Effector CD8-positive, alpha-beta T cell (primary cell): Measurements from ENCODE around the gene ITIH3.

ENCODE experiments used
- DNase-seq: peaks from one replicate; lab custom pipeline; 2025; lab: John Stamatoyannopoulos, UW

ITIH3 gene

DNA sequence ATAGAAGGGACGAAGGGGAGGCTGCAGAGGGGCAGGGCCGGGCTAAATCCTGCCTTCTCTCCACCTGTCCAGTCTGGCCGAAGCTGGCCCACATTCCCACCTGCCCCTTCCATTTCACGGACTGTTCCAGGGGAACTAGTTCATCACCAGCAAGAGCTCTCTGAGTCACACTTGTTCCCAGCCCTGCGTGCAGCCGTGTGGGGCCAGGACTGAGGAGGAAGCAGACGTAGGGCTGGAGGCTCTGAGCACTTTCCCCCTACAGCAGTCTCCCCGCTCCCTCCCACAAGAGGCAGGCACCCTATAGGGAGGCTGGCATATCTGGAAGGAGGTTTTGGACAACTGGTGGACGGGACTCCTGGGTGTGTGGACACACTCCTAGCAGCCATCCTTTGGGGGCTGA, 32.8 kb downstream of the ITIH3 start:
- no peak for DNase-seq

DNA sequence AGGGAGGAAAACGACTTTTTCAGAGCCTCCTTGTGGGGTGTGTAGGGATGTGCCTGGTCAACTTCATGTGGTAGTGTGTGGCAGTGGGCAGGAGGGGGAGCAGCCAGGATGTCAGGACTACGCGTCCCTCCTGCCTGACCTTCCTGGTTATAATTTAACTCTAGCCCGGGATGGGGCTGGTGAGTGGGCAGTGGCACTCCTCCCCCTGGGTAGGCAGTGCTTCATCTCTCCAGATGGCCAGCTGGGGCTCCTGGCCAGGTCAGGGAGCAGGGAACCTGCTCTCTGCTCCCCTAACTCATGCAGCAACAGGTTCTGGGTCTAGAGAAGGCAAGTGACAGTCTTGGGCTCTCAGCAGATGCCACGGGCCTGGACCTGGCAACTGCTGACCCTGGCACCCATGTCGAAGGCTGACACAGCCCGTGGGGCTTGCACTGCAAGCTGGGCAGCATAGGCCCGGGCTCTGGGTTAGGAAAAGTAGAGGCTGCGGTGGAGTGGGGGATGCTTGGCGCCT, 33.3 kb downstream of the ITIH3 start:
- no peak for DNase-seq

DNA sequence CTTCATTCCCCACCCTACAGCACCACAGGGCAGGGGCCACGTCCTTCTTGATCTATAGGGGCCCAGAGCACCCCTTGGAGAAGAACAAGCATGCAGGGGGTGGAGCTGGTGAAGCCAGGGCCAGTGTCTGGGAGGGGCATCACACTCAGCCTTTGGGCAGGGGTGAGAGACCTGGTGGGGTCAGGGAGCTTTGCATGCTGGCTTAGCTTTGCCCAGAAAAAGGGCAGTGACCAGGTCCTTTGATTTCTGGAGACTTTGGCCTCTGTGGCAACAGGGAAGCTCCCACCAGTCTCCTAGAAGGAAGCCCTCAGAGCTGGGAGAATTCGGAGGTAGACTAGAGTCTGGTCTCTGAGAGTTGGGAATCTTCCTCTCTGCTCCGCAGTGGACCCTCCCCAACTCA, 34.9 kb downstream of the ITIH3 start:
- no peak for DNase-seq

DNA sequence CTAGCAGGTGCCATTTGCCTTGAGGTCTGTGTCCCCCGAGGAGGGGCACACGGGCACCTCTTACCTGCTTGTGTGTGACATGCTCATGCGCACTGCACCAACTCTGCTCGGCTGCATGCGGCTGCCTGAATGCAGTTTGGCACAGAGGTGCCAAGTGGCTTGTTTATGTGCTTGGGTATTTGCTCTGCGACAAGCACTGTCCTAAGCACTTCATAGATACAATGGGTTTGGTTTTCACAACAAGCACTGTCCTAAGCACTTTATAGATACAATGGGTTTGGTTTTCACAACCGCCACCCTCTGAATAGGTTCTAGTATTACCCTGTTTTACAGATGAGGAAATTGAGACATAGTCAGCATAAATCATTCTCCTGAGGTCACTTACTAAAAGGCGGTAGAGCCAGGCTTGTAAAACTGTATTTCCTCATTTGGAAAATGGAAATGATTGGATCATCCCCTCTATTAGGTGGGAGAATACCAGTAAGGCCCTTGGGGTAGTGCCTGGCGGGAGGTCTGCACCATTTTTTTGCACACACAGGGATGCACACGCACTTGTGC, 35.4 kb downstream of the ITIH3 start:
- no peak for DNase-seq

DNA sequence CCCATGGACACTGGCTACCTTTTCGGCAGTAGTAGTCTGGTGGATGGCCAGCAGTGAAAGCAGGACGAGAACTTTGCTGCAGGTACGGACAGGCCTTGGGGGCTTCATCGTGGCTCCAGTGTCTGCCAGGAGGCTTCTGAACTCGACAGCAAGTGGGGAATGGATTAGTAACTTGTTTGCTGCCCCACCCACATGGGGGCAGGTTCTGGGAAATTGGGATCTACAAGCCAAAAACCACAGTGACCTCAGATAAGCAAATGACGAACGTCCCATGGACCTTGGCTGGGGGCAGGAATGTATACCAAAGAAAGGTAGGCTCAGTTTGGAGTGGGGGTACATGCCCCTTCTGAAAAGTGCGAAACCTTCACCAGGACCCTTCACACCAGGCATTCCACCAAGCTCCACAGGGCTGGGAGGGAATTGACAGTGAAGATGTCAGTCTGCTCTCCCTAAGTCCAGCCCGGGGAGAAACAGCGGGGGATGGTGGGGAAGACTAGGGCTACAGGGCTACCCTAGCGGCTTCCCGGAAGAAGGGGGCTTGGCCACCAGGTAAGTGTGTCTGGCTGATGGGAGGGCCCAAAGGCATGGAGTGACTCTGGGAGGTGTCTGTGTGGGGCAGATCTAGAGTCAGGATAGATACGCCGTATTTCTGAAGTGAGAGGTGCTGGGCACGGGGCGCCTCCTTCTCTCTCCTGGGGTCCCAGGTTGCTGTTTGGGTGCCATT, 36.1 kb downstream of the ITIH3 start, which contains the start of gene ITIH4:
Gene ITIH4, minus strand, starts transcription at position 138 of the 724 bp plus-strand sequence. Its CDS starts 30 bp downstream, at position 108.
- DNase-seq, result no peak

DNA sequence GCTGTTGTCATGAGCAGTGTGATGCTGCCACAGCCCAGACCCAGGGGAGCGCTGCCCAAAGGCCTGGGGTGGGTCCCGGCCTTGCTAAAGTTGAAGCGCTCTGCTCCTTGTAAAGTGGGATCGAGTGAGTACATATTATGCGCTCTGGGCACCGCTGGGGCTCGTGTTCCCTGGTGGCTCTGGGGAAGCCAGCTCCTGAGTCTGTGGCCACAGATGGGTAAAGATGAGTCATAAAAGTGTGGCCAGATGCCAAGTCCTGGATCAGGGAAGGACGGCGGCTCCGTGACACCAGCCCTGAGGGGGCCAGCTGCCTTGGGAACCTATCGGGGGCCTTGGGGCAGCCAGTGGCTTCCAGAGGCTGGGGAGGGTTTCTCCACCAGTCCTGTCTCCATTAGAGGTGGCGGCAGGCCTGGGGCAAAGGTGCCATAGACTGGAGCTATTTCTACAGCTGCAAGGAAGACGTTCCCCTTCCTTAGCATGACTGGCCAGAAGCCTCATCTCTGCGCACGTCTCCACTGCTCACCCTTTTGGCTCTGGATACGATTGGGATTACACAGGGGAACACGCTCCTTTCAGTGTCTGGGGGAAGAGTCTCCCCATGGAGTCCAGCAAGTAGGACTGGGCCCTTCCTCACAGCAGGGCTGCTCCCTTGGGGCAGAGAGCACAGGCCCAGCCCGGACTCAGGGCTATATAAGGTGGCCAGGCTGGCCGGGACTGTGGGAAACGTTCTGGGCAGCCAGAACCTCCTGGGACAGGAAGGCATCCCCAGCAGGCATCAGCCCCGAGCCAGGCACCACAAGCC, 37.1 kb downstream of the ITIH3 start:
- no peak for DNase-seq

DNA sequence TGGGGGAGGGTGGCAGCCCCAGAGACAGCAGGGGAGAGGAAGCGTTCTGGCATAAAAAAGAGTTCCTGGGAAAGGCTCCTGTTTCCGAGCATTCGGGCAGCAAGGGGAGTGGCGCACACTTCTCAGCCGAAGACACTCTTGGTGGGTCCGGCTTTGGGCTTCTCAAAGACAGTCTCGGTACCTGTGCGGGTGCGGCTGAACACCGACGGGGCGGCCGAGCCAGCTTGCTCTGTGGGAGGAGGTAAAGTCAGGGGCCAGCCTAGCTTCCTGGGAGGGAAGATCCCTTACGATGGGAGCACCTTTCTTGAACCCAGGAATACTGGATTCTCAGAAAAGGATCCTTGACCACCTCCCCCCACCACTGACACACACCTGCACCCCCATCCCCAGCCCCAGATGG, 38.6 kb downstream of the ITIH3 start:
- no peak for DNase-seq

DNA sequence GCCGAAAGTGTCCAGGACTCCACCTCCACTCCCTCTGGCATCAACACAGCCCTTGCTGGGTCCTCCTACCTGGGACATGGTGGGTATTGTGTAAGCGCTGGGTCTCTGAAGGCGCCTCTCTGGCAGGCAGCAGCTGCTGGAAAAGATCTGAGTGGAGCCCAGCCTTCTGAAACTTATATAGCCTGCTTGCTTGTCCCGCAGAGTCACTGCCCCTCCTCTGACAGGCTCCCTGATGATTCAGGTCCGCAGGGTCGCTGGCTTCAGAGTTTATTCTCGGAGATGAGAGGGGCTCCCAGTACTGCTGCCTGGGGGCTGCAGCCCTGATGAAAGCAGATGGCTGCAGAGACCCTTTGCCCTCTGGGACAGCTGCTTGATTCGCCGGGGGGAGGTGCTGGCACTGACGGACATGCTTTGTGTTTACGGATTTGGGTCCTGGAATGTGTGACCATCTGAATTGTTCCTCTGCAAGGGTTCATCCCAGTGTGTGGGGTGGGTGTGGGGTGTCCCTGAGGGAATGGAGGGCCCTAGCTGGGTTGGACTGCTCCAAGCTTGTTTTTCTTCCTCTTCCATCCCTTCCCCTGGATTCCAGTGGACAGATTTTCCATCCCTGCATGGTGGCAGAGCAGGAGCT, 40.4 kb downstream of the ITIH3 start, which contains the start of gene MUSTN1:
Gene MUSTN1, minus strand, starts transcription at position 149 of the 631 bp plus-strand sequence. Its CDS starts 71 bp downstream, at position 78.
- DNase-seq, result no peak

DNA sequence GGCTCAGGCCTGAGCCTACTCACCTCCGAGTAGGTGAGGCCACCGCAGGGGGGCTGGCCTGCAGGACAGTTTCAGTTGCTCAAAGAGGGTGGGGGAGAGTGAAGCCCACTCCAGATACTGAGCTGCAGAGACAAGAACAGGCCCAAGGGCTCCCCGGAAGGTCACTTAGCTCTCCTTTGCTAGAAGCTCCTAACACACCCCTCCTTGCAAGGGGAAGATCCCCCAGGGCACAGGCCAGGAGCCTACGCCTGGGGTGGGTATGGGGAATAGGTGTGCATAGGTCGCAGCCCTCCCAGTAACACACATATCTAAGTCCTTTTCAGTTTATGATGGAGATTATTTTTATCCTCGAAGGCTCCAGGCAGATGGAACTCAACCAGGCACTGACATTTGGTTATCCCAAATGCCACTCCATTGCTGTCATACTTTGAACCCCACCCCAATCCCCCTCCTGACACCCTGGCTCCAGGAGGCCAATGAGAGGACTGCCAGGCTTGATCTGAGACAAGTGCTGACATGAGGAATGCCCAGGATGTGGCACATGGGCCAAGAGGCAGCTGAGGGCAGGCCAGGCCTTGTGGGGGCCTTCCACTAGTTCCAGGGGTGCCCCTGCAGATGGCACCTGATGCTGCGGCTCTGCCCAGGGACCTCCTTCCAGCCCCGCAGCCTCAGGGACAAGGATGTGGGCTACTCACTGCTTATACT, 41.3 kb downstream of the ITIH3 start:
- no peak for DNase-seq

DNA sequence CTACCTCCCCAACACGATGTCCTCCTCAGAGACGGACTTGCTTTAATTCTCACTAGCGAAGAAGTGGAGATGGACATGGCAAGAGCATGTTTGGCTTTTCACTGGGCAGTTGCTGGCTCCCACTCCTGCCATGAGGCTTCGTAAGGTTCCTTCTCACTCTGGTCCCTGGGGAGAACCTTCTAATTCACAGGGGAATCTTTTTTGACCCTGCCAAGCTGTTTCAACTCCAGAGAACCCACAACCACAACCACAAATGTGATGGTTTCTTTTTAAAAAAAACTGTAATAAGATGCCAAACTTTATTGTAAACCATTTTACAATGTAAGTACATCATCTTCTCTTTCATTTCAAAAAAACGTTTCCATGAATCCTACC, 41.9 kb downstream of the ITIH3 start:
- no peak for DNase-seq

DNA sequence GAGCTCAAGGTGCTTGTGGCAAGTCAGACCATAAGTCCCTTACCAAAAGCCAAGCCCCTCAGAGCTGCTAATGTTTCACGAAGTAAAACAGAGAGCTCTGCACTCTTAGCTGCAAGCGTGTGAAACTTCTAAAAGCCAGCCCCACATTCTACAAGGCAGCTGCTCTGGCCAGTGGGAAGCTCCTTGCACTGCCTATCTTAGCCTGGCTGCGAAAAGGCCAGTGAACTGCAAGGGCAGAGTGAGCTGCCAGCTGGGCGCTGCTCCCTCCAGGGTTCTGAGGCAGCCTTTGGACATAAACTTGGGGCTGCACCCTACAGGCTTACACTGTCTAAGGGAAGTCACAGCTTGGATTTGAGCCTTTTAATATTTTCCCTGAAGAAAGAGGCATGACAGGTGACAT, 42.4 kb downstream of the ITIH3 start:
- DNase-seq, result no peak

DNA sequence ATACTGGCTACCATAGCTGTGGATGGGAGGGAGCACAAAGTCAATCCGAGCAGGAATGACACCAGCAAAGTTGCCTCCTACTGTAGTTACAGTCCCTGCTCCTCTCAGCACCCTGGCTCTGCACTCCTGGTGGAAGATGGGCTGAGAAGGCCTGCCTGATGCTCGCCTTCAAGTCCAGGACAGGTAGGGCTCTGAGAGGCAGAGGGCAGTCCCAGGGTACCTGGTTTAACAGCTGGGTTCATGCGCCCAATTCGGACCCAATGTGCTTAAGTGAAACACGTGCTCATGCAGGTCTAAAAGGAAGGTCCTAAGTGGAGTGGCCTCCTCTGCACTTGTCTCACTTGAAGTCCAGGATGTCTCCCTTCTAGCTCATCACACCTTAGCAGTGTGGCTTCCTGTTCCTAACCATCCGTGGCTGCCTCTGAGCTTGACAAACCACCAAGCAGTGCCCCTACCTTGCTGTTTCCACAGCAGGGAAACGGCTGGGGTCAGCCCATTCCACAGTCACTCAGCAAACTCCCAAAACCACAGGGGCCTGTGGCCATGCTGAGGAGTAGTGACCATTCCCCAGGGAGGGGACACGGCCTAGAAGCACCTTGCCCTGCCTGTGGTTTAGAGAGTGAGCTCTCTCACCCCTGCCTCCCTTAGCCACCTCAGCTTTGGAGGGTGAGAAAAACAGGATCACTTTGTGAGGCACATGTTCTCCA, 44.1 kb downstream of the ITIH3 start:
- DNase-seq, result no peak

DNA sequence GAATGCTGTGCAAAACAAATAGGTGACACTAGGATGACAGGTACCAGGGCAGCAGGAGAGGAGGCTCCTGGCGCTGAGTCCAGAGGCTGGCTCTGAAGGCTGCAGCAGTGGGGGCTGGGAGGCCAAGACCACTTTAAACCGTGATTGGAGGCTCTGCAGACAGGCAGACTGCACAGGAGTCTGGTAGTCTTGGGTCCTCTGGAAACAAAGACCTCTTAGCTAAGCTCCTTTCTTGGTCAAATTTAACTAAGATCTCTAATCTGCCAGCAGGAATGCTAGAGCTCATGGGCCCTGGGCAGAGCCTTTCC, 44.6 kb downstream of the ITIH3 start:
- no peak for DNase-seq

DNA sequence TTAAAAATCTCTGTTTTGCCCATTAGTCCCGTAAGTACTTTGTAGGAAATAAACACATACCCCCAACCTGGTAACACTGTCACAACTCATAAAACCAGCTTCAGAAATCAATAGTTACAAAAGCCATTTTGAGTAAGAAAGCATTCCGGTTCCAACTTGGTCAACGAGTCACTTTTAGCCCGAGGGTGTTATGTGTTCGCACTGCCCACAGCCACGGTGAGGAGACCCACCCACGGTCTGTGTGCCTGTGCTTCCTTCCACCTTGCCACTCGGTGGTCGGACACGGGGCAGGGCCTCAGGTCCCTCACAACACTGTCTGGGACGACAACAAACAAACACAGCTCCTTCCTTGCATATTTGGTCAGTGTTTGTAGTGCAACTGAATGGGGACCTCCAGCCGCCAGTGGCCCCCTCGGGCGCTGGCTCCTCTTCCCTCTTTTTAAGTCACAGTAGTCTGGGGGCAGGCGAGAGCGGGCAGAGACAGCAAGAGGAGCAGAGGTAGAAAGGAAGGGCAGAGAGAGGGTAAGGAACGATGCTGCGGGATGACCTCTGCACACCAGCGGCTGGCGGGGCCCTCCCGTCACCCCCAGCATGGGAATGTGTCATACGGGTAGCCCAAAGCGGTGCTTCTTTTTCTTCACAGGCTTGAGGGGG, 45.4 kb downstream of the ITIH3 start:
- DNase-seq, result no peak

DNA sequence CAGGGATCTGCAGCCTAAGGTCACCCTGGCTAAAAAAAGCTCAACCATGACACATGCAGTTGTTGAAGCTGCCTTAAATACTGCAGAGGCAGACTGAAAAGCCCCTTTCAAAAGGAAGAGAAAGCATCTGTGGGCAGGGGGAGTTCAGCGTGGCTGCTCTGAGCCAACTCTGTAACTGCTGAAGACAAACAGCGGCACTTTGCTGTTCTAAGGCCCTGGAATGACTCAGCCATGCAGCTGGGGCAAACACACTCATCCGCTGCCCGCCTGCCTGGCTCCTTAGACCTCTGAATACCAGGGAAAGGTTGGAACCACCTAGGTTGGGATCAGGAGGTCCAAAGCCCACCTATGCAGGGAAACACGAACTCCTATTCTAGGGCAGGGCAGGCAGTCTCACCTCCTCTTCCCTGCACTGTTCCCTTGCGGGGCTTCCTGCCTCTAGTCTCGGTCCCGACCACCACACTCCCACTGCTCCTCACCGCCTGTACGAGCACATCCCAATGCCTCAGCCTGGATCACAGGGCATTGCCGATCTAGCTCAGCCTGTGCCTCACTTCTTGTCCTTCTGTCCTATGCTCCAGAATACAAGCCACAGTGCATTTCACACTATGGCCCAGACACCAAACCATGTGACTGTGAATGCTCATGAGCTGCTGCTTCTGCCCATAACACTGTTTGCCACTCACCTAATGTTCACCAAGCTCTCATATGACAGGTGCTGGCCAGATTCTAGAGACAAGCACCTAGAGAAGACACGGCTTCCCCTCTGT, 46.8 kb downstream of the ITIH3 start:
- no peak for DNase-seq

DNA sequence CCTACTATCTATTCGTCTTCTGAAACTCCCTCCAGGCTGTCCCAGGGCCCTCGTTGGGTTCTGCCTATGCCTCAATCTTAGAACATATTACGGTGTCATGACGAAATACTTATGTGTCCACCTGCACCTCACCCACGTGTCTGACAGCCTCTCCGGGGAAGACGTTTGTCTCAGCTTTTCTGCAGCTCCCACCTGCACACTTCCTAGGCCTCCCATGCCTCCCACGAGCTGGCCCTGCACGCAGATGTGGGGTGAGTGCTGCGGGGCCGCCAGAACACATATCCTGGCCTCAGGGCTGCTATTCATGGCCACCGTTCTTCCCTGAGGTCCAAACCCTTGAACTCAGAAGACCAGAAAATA, 47.4 kb downstream of the ITIH3 start:
- no peak for DNase-seq

DNA sequence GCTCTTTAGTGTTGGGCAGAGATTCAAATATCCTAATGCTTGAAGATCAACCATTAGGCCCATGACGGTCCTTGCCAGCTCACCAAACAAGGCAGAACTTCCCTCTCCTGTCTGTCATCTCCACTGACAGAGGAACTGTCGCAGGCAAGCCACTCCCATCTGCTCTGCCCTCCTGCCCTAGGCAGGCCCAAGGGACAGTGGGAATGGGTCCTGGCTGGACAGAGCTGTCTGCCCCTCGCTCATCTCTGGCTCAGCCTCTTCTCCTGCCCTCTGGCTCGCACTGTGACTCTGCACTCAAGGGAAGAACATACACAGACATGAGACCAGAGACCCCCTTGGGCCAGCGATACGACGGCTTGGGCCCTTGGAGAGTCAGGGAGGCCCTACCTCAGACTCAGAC, 47.8 kb downstream of the ITIH3 start:
- no peak for DNase-seq

DNA sequence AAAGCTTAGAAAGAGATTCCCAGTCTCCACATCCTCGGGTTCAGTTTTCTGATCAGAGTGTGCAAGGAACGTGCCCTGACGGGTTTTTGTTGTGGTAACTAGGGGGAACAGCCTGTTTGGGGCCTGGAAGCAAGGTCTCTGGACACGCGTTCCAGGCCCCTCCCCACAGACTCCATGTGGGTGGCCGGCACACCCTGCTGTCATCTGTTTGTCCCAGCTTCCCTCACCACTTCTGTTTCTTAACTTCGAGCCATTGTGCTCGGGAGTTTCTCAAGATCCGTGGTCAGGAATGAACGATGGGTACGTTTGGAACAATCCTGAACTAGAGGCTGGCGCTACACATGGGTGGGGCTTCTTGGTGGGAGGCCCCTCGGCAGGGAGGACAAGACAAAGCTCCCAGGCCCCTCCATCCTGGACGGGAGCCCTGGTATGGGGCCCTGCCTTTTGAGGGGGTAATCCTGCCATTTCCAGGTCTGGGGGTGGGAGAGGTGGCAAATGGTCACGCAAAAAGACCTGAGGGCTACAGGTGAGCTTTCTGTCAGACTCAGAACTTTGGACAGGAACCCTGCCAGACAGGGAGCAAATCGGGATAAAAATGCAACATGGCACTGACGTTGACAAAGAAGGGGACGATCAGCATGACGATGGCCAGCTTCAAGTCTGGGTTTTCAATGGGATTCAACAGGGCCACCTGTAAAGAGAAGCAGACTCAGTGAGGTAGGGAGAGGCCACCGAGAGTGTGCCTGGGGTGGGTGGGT, 48.7 kb downstream of the ITIH3 start:
- DNase-seq, result no peak

DNA sequence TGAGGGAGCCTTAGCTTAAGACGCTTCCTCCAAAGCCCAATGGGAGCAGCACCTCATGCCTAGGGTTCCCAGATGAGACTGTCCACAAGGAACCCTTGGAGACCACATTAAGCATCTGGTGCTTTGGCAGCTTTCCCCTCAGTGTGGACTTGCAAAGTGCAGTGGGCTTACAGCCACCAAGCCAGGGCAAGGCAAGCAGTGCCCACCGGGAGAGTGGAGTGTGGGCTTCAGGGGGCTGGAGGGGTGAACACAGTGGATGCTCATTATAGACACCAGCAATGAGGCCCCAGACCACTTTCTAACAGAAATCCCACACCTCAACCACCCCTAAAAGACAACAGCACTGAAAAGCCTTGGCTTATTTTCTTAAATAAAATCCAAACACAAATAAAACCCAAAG, 49.3 kb downstream of the ITIH3 start:
- no peak for DNase-seq
